IPS-11a (cell line): ENCODE measurements around the gene CYP2W1.
"Not testable (repeated sequence)": the region's sequence is repeated elsewhere in the genome, so short reads cannot be mapped to it uniquely, and the experiment has no call there.

Experiments used
- H3K4me3 ChIP-seq: one replicate; pipeline ENCODE4 v1.5.1; 2013; ENCODE audit warnings: low read depth, low read length, control low read depth

CYP2W1 gene

GRCh38 chr7:992709-993607 lies 10.0 kb downstream of the CYP2W1 start:
- H3K4me3 ChIP-seq = no peak overlapping the region

- H3K4me3 ChIP-seq = no peak overlapping the region
These were observed 11.8 kb downstream of the CYP2W1 start for GRCh38 chr7:994592-995308.

- no peak overlapping the region for H3K4me3 ChIP-seq
These were observed 12.6 kb downstream of the CYP2W1 start for GRCh38 chr7:995571-995970.

GRCh38 chr7:996079-996872 lies 13.3 kb downstream of the CYP2W1 start:
- H3K4me3 ChIP-seq = no peak overlapping the region

DNA sequence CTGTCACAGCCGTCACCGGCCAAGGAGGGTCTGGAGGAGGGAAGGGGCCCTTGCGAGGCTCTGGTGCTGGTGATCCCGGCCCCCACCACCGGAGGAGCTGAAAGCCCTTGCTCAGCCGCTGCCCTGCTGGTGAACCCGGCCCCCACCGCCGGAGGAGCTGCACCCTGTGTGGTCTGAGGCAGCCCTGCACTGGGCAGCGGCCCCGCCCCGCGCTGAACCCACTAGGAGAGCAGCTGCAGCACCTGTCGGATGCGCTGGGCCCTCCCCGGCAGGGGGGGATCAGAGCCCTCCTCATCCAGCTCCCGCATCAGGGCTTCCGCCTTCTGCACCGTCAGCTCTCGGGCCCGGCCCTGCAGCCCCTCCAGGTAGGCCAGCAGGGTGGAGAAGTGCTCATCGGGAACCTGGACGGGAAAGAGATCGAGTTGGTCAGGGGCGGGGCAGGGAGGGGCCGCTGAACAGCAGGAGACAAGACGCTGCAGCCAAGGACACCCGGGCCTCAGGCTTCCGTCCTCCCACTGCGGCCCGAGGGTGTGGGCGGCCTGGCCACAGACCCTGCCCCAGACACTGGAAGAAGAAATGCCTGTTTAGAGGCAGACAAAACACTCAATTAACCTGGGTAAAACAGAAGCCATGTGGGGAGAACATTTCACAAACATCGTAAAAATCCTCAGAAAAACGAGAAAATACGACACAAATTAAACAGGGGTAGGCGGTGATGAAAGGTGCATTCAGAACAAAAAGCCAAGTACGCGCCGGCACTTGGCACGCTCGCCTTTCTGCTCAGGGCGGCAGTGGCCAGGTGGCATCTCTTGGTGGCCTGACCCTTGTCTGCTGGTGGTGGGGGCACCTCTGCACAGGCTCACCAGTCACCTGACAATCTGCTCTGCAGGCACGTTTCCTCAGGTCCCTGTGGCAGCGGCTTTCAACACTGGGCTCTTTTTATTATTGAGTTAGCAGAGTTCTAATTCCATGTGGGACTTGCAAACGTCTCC lies 14.7 kb downstream of the CYP2W1 start:
- H3K4me3 ChIP-seq = no peak overlapping the region

DNA sequence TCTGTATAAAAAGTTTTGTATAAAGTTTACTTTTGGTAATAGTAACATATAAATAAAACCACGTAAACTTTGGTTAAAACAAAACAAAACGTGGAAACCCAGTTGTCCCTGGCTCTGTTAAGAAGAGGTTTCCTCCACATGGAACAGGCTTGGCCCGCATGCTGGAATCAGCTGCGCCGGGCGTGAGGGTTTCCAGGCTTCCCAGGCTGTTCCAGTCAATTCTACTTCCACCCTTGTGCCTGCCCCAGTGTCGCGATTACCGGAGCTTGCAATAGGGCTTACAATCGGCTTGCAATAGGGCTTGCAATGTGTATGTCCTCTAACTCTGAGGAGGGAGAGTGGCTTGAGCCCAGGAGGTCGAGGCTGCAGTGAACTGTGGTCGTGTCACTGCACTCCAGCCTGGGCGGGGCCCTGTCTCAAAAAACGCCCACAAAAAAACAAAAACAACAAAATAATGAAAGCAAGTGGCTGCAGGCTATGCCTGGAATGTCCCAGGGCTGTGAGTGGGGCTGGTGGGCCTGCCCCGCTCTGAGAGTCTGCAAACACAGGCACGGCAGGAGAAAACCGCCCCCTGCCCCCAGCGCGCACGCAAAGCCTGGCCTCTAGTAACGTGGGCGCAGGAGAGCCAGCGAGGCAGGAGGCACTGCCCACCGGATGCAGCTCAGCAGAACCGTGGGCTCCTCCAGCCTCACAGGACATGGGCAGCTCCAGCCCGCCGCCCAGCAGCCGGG lies 16.3 kb downstream of the CYP2W1 start:
- no peak overlapping the region for H3K4me3 ChIP-seq

DNA sequence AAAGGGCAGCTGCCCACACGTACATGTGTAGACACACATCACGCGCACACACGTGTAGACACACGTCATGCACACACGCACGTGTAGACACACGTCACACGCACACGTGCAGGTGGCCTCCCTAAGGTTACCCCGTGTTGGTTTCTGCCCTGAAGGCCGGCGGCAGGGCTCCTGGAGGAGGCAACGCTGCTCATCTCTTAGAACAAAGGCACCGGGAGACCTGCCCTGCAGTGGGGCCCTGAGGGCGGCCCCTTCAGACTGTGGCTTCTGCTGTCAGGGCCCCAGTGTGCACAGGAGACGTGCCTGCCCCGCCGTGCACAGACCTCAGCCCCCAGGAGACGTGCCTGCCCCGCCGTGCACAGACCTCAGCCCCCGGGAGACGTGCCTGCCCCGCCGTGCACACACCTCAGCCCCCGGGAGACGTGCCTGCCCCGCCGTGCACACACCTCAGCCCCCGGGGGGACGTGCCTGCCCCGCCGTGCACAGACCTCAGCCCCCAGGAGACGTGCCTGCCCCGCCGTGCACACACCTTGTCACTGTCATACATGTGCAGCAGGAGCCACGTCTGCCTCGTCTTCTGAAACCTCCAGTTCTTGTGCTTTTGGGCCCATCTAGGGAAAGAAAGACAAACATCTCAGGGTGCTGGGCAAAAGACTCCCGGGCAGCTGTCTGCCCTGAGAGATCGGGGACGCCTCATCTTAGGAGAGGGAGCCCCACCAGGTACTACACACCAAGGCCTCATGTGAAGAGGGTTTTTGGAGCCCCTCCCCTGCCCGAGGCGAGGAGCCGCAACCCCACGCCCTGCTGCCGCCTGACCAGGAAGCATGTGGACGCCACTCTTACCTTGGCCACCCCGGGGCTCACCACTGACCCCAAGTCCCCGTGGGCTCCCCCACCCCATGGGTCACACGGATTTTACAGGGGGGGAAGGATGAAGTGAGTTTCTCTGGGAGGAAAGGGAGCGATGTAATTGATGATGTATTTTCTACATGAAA lies 17.3 kb downstream of the CYP2W1 start:
- H3K4me3 ChIP-seq = no peak overlapping the region

- not testable (repeated sequence) for H3K4me3 ChIP-seq
These were observed 18.2 kb downstream of the CYP2W1 start for GRCh38 chr7:1001069-1001770.

DNA sequence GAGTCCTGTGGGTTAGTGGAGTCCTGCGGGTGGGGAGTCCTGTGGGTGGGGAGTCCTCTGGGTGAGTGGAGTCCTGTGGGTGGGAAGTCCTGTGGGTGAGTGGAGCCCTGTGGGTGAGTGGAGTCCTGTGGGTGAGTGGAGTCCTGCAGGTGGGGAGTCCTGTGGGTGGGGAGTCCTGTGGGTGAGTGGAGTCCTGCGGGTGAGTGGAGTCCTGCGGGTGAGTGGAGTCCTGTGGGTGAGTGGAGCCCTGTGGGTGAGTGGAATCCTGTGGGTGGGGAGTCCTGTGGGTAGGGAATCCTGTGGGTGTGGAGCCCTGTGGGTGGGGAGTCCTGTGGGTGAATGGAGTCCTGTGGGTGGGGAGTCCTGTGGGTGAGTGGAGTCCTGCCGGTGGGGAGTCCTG lies 19.0 kb downstream of the CYP2W1 start:
- H3K4me3 ChIP-seq = not testable (repeated sequence)

DNA sequence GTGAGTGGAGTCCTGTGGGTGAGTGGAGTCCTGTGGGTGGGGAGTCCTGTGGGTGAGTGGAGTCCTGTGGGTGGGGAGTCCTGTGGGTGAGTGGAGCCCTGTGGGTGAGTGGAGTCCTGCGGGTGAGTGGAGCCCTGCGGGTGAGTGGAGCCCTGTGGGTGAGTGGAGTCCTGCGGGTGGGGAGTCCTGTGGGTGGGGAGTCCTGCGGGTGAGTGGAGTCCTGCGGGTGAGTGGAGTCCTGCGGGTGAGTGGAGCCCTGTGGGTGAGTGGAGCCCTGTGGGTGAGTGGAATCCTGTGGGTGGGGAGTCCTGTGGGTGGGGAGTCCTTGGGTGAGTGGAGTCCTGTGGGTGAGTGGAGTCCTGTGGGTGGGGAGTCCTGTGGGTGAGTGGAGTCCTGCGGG lies 19.5 kb downstream of the CYP2W1 start:
- not testable (repeated sequence) for H3K4me3 ChIP-seq

- H3K4me3 ChIP-seq = no peak overlapping the region
These were observed 21.3 kb downstream of the CYP2W1 start for GRCh38 chr7:1004018-1004852.

DNA sequence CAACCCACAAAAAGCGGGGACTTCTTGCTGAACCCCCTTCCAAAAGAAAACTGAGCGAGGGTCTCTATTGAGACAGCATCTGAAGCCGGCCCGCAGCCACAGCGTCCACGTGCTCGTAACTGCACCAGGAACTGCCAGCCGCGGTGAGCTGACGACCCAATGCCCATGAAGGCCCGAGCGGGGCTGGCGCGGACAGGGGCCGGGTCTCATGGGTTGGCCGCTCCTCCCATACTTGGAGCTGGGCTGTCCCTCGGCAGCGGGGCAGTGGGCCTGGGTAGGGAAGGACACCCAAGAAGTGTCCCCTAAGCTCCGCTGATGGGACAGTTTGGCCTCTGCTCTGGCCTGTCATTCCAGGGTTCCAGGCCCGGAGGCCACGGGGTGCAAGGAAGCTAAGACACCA lies 22.3 kb downstream of the CYP2W1 start:
- no peak overlapping the region for H3K4me3 ChIP-seq

DNA sequence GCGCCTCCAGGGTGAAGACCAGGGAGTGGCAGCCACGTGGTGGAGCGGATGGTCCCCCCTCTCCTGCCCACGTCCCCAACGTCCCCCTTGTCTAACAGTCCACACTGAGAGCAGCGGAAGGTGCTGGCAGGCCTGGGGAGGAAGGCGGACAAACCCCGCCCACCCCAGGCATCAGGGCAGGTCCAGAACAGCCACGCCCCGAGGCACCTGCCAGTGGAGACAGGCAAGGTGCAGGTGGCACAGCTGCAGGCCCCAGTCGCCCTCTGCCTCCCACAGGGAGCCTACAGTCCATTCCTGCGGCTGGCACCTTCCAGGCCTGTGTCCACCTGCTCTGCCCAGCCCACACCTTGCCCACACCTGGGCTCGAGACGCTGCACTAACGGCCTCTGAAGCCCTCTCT lies 24.9 kb downstream of the CYP2W1 start:
- no peak overlapping the region for H3K4me3 ChIP-seq

- no peak overlapping the region for H3K4me3 ChIP-seq
These were observed 25.9 kb downstream of the CYP2W1 start for GRCh38 chr7:1008733-1009363.

DNA sequence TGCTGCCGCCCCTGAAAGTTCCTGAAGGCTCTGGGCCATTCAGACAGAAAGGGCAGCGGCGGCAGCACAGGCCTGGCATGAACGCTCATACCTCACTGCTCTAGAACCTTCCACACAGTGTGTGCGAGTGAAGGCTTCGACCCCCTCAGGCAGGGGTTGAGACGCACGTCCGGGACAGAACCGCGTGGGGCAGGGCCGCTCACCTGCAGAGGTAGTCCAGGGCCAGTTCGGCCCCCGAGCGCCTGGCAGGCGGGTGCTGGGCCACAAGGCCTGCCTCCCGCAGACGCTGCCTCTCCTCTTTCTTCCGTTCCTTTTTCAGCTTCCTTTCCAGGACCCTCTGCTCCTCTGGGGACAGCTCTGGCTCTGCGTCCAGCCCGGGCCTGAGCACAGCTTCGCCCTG lies 26.8 kb downstream of the CYP2W1 start:
- no peak overlapping the region for H3K4me3 ChIP-seq

DNA sequence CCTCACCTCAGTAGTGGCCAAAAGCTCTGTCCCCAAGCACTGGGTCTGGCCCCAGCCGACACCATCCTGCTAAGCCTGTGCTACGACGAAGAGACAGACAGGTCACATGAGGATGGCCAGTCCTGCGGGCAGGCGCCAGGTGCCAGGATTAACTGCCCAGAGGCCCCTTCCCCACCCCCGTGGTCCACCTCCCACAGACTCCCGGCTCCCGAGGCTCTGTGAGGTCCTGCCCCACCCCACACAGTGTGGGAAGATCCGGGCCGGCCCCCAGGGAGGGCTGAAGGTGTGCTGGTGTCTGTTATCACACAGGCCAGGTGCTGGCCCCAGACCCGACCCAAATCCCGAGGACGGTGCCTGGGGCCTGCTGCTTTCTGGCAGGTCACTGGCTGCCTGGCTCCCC lies 27.2 kb downstream of the CYP2W1 start:
- H3K4me3 ChIP-seq = no peak overlapping the region
